Measurements from ENCODE around the gene DAB2IP.

The DAB2IP gene

DNA sequence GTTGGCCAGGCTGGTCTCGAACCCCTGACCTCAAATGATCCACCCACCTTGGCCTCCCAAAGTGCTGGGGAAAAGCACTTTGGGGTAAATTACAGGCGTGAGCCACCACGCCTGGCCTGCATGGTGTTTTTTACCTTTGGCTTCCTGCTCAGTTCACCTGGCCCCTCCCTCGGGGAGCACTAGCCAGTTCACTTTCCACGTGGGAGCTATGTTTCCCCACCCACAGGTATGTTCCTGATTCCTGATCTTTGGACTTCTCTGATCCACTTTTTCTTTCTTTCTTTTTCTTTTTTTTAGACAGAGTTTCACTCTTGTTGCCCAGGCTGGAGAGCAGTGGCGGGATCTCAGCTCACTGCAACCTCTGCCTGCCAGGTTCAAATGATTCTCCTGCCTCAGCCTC, 15.8 kb downstream of the DAB2IP start:
- DNase-seq: no peak

- no peak for DNase-seq
Measured at GRCh38 chr9:121667890-121668289, 16.5 kb downstream of the DAB2IP start.

GRCh38 chr9:121670431-121670830, 19.0 kb downstream of the DAB2IP start:
- DNase-seq: no peak

DNA sequence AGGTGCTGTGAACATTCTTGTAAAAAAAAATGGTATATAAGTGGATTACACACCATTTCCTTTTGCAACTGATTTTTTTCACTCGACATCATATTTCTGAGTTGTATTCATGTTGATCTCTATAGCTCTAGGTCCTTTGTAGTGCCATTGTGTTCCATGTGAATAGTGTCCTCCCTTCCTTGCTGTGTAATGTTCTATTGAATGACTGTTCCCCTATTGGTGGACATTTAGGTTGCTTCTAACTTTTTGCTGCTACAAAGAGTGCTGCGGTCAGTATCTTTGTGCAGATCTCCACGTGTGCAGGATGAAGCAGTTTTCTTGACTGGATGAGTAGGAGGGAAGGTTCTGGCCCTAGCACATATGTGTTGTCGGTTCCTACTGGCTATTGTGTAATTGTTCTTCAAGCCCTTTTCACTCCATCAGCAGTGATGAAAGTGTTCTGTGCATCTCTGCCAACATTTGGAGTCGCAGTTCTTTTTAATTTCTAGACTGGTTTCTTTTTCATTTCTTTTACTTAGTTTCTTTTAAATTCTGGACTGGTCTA, 20.2 kb downstream of the DAB2IP start:
- DNase-seq: no peak

- DNase-seq: no peak
Measured at GRCh38 chr9:121672213-121672612, 20.8 kb downstream of the DAB2IP start.

DNA sequence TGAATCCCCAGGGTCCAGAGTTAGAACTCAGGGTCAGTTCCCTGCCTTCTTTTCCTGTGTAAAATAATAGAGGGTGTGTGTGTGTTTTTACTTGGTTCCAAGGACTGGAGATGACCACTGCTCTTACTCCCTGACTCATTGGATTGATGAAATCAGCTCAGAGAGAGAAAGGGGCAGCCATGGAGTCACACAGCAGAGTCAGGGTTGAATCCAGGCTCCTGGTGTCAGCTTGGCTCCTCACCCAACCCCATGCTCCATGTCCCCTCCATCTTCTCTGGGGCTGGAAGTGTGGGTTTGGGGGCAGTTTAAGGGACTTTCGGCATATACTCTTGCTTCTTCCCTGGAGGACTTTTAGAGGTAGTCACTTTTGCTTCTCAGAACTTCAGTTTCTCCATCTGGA, 21.6 kb downstream of the DAB2IP start:
- DNase-seq: no peak

- no peak for DNase-seq
Measured at GRCh38 chr9:121673576-121673975, 22.1 kb downstream of the DAB2IP start.

DNA sequence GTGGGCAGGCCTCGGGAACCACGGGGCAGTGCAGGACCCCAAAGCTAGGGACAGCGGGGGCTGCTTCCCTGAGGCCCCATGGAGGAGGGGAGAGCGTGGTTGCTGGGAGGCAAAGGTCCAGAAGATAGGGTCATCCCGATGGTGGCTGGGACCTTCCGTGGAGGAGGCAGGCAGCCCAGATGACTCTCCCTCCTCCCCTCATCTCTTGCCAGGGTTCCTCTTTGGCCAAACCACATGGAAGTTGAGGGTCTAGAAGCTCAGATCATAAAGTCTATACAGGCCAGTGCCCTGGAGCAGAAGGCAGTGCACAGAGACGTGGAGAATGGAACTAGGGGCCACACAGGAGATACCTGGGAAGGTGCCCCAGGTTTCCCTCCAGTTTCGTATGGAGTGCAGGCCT, 22.6 kb downstream of the DAB2IP start:
- no peak for DNase-seq

GRCh38 chr9:121674952-121675351, 23.5 kb downstream of the DAB2IP start:
- no peak for DNase-seq

DNA sequence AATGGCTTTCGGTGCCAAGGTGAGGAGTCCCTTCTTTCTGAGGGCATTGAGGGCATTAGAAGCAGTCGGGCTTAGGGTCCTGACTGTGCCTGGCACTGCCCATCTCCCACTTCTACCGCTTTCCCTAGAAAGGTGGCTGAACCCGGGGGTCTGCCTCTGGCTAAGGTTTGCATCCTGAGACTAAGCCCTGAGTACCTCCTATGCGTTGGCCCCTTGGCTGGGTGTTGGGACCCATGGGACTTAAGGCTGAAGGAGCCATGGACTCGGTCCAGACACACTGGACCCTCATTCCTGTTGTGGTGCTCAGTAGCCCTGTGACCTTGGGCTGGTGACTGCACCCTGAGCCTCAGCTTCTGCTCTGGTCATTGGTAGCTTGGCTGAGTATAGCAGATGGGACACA, 23.9 kb downstream of the DAB2IP start:
- DNase-seq: no peak

DNA sequence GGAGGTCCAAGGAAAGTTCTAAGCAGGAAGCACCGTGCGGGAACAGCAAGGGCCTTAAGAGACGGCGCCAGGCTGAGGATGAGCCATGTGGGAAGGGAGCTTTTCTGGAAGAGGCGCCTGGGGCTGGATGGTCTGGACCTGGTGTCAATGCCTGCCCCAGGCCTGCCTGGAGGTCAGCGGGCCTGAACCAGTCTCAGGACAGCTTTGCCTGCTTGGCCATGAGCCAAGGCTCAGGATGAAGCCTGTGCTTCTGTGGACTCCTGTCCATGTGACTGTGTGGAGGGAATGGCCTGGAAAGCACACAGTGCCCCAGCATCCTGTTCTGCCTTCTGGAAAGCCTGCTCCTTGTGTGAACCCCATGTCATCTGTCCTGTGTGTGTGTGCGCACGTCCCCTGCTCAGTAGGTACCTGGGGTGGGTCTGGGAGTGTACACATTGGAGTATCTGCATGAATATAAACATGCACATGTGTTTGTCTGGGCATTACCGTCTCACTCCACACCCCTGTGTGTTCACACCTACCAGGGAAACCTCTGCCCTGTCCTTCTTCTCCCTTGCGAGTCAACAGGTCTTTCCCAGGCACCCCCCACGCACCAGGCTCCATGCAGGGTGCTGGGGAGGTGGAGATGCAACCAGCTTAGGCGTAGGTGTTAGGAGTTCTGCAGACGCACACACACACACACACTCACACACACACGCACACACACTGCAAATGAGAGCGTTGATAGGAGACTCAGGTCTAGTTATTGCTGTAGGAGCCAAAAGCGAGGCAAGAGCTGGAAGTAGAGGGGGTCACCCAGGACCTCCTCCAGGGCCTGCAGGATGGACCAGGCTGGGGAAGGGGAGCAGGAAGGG, 24.8 kb downstream of the DAB2IP start:
- no peak for DNase-seq

GRCh38 chr9:121676926-121677325, 25.5 kb downstream of the DAB2IP start:
- no peak for DNase-seq

DNA sequence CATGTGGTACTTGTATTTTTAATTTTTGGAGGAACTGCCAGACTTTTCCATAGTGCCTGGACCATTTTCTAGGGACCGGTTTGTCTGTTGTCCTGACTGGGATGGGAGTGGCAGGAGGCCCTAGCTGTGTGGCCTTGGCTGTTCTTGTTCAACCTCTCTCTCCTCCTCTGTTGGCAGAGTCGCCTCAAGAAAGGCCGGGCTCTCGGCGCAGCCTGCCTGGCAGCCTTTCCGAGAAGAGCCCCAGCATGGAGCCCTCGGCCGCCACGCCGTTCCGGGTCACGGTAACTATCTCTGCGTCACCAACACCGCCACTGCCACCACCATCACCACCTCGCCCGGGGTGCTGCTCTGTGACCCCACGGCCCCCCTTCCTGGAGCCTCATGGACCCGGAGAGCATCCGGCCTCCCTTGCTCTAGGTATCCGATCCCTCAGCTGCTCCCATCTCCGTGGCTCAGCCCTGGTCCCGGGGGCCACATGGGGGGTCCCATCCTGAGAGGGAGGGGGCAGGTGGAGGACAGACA, 27.1 kb downstream of the DAB2IP start:
- DNase-seq: no peak

- DNase-seq: no peak
Measured at GRCh38 chr9:121679901-121680635, 28.6 kb downstream of the DAB2IP start.

DNA sequence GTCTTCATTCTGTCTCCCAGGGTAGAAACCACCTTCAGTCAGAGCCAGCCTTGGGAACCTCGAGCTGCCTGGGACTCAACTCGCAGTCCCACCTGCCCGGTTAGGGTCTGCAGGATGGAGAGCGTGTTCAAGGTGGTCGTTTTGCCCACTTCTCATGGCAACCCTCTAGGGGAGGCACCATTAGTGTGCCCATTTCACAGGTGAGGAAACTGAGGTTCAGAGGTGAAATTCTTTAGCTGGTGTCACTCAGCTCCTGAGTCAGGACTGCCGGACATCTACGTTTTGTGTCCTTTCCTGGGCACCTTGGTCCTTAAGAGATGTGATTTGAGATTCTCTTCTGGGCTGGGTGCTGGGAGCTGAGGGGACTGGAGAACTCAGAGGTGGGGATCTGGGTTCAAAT, 30.0 kb downstream of the DAB2IP start:
- no peak for DNase-seq

DNA sequence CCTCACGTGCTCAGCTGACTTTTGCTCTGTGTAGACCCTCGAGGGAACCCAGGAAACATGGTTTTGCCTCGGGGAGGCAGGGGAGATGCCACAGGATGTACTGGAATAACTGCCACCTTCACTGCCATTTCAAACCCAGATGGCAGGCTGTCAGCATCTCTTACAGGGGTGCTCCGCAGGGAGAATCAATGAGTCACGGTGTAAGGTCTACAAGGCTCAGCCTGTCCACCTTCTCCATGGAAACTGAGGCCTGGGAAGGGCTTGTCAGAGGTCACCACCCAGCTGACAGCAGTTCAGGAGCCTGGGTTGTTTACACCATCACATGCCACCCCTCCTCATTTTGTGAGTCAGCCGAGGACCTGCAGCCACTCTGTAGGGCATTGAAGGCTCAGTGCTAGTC, 30.8 kb downstream of the DAB2IP start:
- no peak for DNase-seq

DNA sequence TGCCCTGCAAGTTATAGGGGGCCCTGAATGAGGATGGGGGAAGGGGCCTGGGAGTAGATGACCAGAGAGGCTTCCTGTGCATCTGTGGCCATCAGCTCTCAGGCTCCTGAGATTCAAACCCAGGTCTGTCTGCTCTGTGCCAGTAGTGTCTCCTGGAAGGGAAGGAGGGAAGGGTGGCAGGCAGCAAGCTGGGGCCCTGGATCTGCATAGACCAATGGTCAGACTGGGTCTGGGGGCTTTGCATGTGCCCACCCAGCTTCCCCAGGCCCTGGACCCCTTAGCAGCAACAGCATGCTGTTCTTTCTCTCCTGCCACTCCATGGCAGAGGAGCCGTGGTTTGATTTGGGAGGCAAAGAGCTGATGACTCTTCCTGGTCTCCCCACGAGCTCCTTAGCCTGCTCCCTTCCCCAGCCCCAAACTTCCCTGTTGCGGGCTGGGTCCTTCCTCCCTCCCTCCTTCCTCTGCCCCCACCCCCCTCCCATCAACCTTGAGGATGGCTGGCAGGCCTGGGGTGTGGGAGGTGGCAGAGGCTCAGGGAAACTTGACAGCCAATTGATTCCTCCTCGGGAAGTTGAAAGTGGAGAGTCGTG, 31.6 kb downstream of the DAB2IP start:
- DNase-seq: no peak

DNA sequence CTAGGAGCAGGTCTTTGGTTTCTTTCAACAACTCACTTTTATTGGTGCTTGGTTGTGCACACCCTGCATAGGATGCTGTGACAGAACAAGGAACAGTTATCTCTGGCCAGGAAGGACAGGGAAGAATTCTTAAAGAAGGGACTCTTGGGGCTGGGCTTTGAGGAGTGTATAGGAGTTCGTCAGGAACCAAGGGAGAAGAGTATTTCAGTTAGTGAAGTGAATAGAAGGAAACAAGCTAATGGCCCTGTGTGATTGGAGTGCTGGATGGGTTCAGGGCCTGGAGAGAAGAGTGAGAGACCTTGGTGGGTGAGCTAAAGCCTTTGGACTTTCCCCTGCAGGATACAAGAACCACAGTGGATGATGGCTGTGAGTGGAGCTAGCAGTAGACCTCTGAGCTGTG, 32.2 kb downstream of the DAB2IP start:
- no peak for DNase-seq

- peak; percentile 4 for DNase-seq
Measured at GRCh38 chr9:121684381-121685145, 33.1 kb downstream of the DAB2IP start.

DNA sequence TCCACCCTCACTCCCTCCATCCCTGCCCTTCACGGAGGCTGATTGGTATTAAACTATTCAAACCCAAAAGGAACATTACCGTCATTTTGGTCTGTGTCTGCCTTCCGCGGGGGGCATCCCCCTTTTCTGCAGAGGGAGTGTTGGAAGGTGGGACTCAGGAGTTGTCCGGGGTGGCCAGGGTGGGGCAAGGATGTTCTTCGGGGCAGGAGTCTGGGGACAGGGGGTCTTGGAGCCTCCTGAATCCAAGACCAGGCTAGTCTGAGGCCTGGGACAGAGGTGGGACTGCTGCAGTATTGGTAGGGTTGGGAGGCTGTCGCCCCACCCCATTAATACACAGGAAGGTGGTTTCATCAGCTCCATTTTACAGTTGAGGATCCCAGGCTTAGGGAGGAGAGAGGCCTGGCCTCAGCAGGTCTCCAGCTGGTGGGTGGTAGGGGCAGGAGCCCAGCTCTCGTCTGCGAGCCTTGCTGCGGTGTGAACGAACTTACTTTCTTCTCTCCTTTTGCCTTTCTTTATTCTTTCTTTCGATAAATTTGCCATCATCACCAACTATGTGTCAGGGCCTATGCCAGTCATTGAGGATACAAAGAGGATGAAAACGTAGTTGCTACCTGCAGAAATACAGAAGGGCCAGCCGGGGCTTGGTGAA, 33.8 kb downstream of the DAB2IP start:
- DNase-seq: no peak

DNA sequence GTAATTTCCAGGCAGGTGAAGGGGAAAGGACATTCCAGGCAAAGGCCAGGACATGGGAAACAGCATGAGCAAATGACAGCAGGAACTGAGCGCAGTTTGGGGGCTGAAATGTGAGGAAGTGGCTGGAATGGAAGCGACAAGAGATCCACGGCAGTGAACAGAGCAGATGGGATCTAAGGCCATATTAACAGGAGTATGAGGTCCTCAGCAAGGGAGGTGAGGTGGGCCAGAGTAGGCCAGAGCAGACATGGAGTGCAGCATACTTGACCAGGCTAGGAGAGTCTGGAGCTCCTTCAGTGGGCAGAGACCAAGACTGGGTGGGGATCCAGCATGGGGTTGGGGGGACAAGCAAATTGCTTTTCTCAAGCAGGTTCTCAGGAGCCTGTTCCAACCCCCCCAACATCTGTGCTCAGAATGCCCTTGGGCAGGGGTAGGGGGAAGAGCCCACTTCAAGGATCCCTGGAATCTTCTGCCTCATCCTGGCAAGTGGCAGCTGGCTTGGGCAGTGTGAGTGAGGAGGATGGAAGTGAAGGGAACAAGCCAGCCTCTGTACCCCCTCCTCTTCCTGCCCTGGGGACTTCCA, 34.5 kb downstream of the DAB2IP start:
- no peak for DNase-seq
